Liver (tissue), 3 donors: ENCODE results near the gene WWP2.
"Not testable (repeated sequence)": the region's sequence is repeated elsewhere in the genome, so short reads cannot be mapped to it uniquely, and the experiment has no call there.

Experiments used
- CTCF ChIP-seq: fragments of 150-350 bp; IDR thresholded peaks from 2 replicates; pipeline ENCODE4 v1.5.1; 2017; ENCODE audit warnings: improper control_type of control experiment, low read depth, low read length; ENCODE audit not compliant: missing input control
- SP1 ChIP-seq: IDR thresholded peaks from 2 replicates; pipeline ENCODE4 v1.6.1; 2018; ENCODE audit warnings: antibody characterized with exemption, mild to moderate bottlenecking
- TAF1 ChIP-seq: conservative IDR thresholded peaks from 2 replicates; pipeline ENCODE4 v1.6.1; 2016; ENCODE audit warnings: antibody characterized with exemption, mild to moderate bottlenecking
- donor health status: healthy.
- donor health status: healthy.

GRCh38 chr16:69972935-69973334 lies 210.8 kb downstream of the WWP2 start:
- not testable (repeated sequence) for TF ChIP-seq CTCF, SP1, TAF1
